ENCODE measurements around the gene ZFYVE21.

DNA sequence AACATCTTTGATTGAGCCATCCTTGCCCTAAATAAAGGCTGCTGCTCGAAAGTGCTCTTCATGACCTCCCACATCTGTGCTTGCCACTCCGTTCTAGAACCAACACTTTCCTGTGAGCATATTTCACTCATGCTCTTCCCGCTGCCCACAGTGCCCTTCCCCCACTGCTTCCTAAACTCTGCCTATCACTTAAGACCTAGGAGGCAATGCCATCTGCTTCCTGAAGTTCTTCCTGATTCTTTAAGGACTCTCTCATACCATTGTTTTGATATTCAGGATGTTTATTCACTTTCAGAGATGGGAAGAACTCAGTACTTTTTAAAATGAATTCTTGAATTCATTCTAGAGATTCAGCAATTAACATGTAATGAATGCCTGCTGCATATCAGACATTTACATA lies 49.9 kb downstream of the ZFYVE21 start:
- TF ChIP-seq, protein P1, sequence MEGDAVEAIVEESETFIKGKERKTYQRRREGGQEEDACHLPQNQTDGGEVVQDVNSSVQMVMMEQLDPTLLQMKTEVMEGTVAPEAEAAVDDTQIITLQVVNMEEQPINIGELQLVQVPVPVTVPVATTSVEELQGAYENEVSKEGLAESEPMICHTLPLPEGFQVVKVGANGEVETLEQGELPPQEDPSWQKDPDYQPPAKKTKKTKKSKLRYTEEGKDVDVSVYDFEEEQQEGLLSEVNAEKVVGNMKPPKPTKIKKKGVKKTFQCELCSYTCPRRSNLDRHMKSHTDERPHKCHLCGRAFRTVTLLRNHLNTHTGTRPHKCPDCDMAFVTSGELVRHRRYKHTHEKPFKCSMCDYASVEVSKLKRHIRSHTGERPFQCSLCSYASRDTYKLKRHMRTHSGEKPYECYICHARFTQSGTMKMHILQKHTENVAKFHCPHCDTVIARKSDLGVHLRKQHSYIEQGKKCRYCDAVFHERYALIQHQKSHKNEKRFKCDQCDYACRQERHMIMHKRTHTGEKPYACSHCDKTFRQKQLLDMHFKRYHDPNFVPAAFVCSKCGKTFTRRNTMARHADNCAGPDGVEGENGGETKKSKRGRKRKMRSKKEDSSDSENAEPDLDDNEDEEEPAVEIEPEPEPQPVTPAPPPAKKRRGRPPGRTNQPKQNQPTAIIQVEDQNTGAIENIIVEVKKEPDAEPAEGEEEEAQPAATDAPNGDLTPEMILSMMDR (IDR thresholded peaks at IDR 0.05; ENCODE audit: borderline replicate concordance, extremely low read depth, low read length, poor library complexity, severe bottlenecking) = no peak
- TF ChIP-seq EZH2 (IDR thresholded peaks at IDR 0.05; ENCODE audit: borderline replicate concordance, low read depth, low read length, severe bottlenecking) = no peak
